Measurements from ENCODE around the gene GNB1L.

GNB1L gene

DNA sequence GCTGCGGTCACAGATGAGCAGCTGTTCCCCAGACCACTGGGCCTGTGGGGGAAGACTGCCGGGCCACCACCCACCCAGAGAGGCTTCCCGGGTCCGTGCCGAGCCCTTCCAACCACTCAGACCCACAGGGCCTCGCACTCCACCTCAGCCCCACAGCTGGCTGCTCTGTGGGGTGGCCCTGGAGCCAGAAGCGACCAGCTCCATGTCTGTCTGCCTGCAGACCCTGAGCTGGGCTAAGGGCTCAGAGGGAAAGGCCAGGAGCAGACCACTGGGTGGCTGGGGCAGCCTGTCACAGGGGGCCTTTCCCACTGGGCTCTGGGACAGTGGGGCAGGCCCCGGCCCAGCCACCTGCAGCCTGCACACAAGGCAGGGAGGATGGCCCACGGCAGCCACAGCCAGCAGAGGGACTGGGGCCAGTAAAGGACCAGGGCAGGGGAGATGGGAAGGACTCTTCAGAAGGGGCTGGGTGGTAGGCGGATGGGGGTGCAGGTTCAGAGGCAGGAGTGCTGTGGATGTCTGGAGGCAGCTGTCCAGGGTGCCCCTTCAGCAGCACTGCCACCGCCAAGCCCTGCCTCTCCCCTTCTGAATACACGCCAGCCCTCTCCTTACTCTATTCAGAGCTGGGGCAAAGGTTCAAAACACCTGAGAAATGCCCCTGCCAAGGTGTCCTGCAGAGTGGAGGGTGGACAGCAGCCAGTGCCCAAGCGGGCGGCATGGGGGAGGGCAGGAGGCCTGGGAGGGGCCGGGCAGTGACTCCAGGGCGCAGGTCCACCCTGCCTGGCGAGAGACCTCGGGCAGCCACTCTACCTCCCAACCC is 32.2 kb downstream of the GNB1L start:
- no peak for DNase-seq (ENCODE audit: low spot score)

- no peak for DNase-seq (ENCODE audit: low spot score)
Measured at GRCh38 chr22:19821523-19822300, 33.0 kb downstream of the GNB1L start.

DNA sequence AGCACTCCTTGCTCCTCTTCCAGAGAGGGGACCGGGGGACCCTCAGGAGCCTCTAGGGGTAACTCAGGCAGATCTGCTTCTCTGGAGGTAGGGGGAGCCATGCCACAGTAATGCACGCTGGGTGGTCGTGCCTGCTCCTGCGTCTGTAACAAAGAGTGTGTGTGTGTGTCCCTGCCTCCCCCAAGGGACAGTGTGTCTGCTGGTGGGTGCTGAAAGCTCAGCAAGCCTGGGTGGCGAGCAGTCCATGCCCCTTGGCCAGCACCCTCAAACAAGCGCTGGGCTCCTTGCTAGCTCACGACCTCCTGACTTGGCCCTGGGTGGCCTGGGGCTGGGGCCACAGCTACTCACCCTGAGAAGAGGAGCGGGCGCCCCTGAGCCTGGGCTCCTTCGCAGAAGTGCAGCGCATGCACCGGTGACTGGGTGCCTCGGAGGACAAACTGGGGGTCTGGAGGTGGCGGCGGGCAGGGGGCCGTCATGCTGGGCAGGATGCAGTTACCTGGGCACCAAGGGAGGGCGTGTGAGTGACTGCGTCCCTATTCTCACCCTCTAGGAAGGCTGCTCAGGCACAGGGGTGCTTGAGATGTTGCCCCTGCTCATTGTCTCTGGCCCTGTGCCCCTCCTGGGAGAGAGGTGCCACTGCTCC is 33.7 kb downstream of the GNB1L start:
- no peak for DNase-seq (ENCODE audit: low spot score)

- no peak for DNase-seq (ENCODE audit: low spot score)
Measured at GRCh38 chr22:19819911-19820879, 34.5 kb downstream of the GNB1L start.

DNA sequence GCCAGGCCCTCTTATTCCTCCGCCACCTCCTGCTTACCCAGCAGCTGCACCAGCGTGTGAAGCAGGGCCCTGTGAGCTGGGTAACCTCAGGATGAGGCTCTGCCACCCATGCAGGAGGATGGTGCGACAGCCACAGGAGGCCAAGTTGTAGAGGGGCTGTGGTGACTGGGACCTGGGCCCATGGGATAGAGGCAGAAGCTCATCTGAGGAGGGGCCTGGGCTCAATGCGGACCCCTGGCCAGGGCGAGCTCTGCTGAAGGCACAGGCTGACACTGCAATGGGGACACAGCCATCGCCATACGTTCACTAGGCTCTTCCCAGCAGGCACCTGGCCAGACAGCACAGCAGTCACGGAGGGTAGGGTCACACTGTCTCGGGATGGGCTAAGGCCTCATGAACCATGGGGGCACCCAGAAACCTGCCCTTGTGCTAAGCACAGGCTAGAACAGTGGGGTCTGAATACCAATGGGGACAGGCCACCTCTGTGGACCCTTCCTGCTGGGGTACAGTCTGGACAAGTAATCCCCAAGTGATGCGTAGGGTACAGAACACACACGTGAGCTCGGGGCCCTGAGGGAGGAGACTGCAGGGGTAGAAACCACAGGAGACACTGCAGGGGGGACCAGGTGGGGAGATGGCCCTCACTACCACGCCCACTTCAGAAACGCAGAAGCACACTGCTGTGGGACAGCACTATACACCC is 35.3 kb downstream of the GNB1L start:
- DNase-seq (ENCODE audit: low spot score), result no peak

DNA sequence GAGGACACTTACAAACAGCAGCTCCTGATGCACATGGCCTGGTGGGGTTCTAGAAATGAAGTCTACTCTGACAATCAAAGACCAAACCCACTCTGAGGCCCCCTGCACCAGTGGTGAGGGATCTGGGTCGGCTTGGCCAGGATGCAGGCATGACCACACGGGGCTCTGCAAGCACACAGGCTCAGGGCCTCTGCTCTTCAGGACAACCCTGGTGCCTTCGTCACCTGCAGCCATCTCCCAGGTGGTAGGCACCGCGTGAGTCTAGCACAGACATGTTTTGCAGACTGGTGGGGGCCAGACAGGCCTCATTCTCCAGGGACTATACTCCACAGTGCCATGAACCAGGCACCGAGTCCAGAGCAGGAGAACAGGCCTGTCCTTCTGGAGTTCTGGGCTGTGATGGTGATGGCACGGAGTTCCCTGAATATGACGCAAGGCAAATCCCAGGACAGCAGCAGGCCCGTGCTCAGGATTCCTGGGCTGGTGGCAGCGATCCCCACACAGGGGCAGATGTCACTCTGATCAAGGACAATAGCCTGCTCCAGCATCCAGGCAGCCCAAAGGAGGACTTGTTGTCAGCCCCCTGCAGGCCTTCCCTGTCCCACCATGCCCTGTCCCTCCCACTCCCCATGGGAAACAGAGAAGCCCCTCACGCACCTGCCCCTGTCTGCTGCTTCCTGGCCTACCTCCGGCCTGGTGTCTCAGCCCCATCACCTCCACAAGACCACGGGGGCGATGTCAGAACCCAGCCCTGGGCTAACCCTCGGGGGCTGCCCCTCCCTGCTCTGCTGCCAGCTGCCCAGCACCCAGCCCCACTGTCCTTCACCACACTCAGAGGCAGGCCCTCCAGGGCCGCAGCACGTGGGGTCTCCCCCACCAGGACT is 36.1 kb downstream of the GNB1L start:
- DNase-seq (ENCODE audit: low spot score), result no peak

- DNase-seq (ENCODE audit: low spot score), result no peak
Measured at GRCh38 chr22:19816372-19817119, 38.1 kb downstream of the GNB1L start.

DNA sequence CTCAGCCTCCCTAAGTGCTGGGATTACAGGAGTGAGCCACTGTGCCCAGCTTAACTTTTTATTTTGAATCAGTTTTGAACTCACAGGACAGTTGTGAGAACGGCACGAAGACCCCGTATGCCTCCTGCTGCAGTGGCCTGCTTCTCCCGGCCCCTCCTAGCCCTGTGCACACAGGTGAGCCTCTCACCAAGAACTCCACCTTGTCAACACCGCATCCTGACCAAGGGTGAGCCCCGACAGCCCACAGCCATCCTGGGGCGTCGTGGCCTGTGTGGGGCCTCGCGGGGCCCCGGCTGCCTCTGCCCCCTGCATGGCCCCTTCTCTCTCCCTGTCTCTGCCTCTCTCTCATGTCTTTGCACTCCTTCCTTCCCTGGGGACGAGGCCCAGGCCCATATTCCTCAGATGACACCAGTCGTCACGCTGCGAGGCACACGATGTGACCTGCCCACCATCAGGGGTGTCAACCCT is 38.8 kb downstream of the GNB1L start:
- no peak for DNase-seq (ENCODE audit: low spot score)

- no peak for DNase-seq (ENCODE audit: low spot score)
Measured at GRCh38 chr22:19815093-19815822, 39.4 kb downstream of the GNB1L start.

DNA sequence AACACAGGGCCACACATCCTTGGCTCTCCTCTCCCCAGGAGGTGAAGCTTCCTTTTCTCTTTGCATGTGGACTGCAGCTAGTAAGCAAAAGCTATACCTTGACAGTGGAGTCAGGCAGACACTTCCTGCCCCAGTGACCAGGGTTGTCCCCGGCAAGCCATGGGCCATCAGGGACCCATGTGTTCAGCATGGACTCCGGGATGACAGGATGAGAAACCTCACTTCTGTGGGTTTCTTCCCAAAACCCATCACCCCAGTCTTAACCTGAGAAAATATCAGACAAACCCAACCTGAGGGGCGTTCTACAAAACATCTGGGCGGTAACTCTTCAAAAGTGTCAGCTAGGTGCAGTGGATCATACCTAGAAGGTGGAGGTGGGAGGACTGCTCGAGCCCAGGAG is 40.2 kb downstream of the GNB1L start:
- DNase-seq (ENCODE audit: low spot score), result no peak

DNA sequence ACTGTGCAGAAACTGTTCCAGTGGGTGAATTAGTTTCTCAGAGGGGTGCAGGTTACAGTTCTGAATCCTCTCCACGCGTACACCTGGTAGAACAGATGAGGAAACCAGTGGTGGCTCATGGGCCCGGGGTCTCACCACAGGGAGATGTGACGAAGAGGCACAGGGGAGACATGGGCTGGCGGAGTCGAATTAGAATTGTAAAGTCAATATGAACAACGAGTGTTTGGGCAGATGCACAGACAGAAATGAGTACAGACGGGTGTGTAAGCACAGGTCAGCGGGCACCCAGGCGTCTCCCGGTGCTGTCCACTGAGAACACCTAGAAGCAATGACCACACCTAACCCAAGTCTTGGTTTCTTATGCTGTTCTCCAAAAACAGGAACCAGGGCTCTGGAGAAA is 41.8 kb downstream of the GNB1L start:
- DNase-seq (ENCODE audit: low spot score), result no peak

DNA sequence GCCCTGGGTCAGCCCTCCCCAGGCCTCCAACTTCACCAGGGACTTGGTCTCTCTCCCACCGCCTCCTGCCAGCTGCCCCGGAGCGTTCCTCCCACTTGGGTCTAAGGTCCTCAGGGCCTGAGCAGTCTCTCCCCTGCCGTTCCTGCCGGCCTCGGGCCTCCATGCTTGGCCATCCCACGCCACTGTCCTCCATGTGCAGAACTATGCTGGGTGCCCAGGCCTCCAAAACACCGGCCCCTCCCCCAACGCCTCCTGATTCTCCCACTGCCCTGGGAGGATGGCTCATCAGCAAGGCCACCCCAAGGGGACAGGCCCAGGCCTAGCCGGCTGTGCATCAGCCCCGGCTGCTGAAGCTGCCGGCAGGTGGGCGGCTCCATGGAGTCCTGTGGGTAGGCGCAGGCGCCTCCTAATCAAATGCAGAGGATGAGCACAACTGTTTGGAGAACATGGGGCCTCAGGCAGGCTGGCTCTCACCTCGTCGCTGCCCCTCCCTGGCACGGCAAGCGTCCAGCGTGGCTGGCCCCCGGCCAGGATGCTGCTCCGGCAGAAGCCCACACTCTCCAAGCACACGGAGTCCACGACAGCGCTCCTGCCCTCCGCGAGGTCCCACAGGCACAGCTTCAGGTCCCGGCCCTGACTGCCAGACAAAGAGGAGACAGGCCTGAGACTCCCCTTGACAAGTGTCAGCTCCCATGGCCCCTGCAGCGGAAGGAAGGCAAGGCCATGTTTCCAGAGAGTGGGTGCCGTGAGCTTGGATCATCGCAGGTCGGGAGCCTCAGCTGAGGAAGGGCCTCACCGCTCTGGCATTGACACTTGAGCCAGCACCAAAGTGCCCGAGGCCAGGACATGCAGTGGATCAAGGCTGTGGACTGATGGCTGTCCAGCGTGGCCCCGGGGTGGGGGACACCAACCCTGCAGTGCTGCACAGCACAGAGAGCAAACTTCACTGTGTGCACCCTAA is 42.6 kb downstream of the GNB1L start:
- DNase-seq (ENCODE audit: low spot score), result no peak

DNA sequence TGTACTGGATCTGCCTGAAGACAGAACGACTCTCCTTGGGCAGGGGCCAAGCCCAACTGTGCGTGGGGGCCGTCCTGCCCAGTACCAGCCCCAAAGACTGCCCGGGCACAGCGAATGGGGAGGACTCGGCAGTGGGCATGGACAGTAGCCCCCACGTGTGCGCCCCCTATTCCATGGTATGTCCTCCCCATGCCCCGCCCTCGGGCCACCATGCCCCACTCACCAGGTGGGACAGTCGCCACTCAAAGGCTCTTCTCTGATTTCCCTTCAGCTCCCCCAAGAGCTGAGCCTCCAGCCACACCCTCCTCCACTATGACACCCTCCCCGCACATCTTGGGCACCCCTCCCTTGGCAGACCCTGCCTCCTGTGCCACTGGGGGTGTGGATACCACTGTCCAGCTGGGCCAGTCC is 43.5 kb downstream of the GNB1L start:
- DNase-seq (ENCODE audit: low spot score), result no peak

- peak; percentile 81 for DNase-seq (ENCODE audit: low spot score)
Measured at GRCh38 chr22:19810381-19811201, 44.1 kb downstream of the GNB1L start.

DNA sequence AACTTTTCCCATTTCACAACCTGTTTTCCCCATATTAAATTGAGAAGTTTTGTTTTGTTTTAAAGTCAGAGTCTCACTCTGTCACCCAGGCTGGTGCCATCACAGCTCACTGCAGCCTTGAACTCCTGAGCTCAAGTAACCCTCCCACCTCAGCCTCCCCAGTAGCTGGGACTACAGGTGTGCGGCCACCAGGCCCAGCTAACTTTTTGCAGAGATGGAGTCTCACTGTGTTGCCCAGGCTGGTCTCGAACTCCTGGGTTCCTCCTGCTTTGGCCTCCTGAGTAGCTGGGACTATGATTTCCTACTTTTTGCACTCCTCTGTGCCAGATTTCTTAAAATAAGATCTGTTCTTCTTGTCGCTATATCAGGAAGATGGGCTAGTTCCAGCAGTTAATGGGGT is 44.9 kb downstream of the GNB1L start:
- DNase-seq (ENCODE audit: low spot score), result no peak

DNA sequence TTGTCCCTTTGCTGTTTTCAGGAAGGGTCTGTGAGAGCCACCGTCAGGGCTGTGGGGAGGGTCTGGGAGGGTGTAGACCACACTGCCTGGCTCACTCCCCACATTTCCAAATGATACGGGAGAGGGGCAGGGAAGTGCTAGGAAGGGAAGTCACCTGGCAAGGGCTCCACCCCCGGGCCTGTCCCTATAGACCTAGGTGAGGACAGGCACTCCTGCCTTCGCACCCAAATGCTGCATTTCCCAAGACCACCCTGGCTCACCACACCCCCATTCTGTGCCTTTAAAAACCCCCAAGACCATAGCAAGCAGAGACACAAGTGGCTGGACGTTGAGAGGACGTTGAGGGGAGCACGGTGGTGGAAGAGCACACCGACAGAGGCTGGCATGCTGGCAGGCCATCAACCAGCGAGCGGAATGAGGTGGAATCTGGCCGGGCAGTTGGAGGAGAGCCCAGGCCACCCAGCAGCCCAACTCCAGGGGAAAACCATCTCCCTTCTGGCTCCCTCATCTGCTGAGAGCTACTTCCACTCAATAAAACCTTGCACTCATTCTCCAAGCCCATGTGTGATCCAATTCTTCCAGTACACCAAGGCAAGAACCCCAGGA is 45.7 kb downstream of the GNB1L start:
- no peak for DNase-seq (ENCODE audit: low spot score)

All from AG08396 (cell line).